BE2C (cell line): ENCODE measurements around the gene PDE10A.
"Not testable (repeated sequence)": the region's sequence is repeated elsewhere in the genome, so short reads cannot be mapped to it uniquely, and the experiment has no call there.

Experiments
- DNase-seq: peaks from one replicate; pipeline ENCODE4 v3.0.0-alpha.2; 2020
- H3K27me3 ChIP-seq: fragments of 250-450 bp; sonication (Bioruptor Pico); 2 replicates; pipeline ENCODE4 v1.5.1; 2020; ENCODE audit warnings: mild to moderate bottlenecking
- H3K36me3 ChIP-seq: fragments of 250-450 bp; sonication (Bioruptor Pico); 2 replicates; pipeline ENCODE4 v1.5.1; 2020; ENCODE audit warnings: mild to moderate bottlenecking
- H3K4me1 ChIP-seq: fragments of 250-450 bp; sonication (Bioruptor Pico); 2 replicates; pipeline ENCODE4 v1.5.1; 2020
- H3K4me3 ChIP-seq: 2 replicates; pipeline ENCODE4 v1.5.1; 2011; ENCODE audit warnings: low read depth, low read length
- H3K9me3 ChIP-seq: fragments of 250-450 bp; sonication (Bioruptor Pico); 2 replicates; pipeline ENCODE4 v1.5.1; 2020
- CTCF ChIP-seq: IDR thresholded peaks from 2 replicates; pipeline ENCODE4 v1.5.1; 2012; ENCODE audit warnings: mild to moderate bottlenecking, low read depth, low read length

PDE10A gene

GRCh38 chr6:165519316-165519715, 143.7 kb downstream of the PDE10A start:
- H3K27me3 ChIP-seq: no peaks in the 10 kb centered on the region
- no peaks in the 10 kb centered on the region for H3K9me3 ChIP-seq
- TF ChIP-seq CTCF: no peak
- no peak overlapping the region for H3K4me3 ChIP-seq
- H3K36me3 ChIP-seq: no peaks in the 10 kb centered on the region
- no peak for DNase-seq
- H3K4me1 ChIP-seq: no peaks in the 10 kb centered on the region

- DNase-seq: no peak
- H3K4me3 ChIP-seq: no peak overlapping the region
- H3K9me3 ChIP-seq: no peaks in the 10 kb centered on the region
- no peaks in the 10 kb centered on the region for H3K4me1 ChIP-seq
- H3K27me3 ChIP-seq: no peaks in the 10 kb centered on the region
- no peaks in the 10 kb centered on the region for H3K36me3 ChIP-seq
- no peak for TF ChIP-seq CTCF
These were observed 146.9 kb downstream of the PDE10A start for GRCh38 chr6:165515963-165516624.

- H3K4me3 ChIP-seq: no peak overlapping the region
- no peaks in the 10 kb centered on the region for H3K9me3 ChIP-seq
- TF ChIP-seq CTCF: no peak
- H3K4me1 ChIP-seq: no peaks in the 10 kb centered on the region
- no peaks in the 10 kb centered on the region for H3K27me3 ChIP-seq
- no peaks in the 10 kb centered on the region for H3K36me3 ChIP-seq
- no peak for DNase-seq
These were observed 148.4 kb downstream of the PDE10A start for GRCh38 chr6:165514621-165515020.

- H3K36me3 ChIP-seq: no peaks in the 10 kb centered on the region
These were observed 151.2 kb downstream of the PDE10A start for GRCh38 chr6:165511807-165512206.

GRCh38 chr6:165508321-165508869, 154.6 kb downstream of the PDE10A start:
- Histone ChIP-seq H3K9me3 (no peaks in the 10 kb centered on the region), H3K27me3 (no peaks in the 10 kb centered on the region), H3K4me3 (no peak overlapping the region), H3K36me3 (no peaks in the 10 kb centered on the region), H3K4me1 (no peaks in the 10 kb centered on the region)
- no peak for TF ChIP-seq CTCF
- no peak for DNase-seq

More at GRCh38 chr6:165511807-165512206, 151.2 kb downstream of the PDE10A start:
- no peak for DNase-seq
- Histone ChIP-seq H3K4me1 (no peaks in the 10 kb centered on the region), H3K9me3 (no peaks in the 10 kb centered on the region), H3K27me3 (no peaks in the 10 kb centered on the region), H3K4me3 (no peak overlapping the region)
- TF ChIP-seq CTCF: no peak

- H3K4me3 ChIP-seq: no peak overlapping the region
- no peaks in the 10 kb centered on the region for H3K4me1 ChIP-seq
- no peaks in the 10 kb centered on the region for H3K36me3 ChIP-seq
- no peaks in the 10 kb centered on the region for H3K27me3 ChIP-seq
- no peak for DNase-seq
- TF ChIP-seq CTCF: no peak
- H3K9me3 ChIP-seq: no peaks in the 10 kb centered on the region
These were observed 156.4 kb downstream of the PDE10A start for GRCh38 chr6:165506657-165507056.

GRCh38 chr6:165500214-165500907, 162.7 kb downstream of the PDE10A start:
- not testable (repeated sequence) for H3K36me3 ChIP-seq, H3K27me3 ChIP-seq, H3K9me3 ChIP-seq, H3K4me3 ChIP-seq, H3K4me1 ChIP-seq, DNase-seq
